HG03103 (cell line): ENCODE results near the gene LOX.

Source experiments
- ATAC-seq: cut with Tn5 transposase; IDR thresholded peaks from one replicate; pipeline ENCODE4 v1.9.1; 2021; ENCODE audit warnings: low read depth; ENCODE audit not compliant: unreplicated experiment

Gene LOX, protein sequence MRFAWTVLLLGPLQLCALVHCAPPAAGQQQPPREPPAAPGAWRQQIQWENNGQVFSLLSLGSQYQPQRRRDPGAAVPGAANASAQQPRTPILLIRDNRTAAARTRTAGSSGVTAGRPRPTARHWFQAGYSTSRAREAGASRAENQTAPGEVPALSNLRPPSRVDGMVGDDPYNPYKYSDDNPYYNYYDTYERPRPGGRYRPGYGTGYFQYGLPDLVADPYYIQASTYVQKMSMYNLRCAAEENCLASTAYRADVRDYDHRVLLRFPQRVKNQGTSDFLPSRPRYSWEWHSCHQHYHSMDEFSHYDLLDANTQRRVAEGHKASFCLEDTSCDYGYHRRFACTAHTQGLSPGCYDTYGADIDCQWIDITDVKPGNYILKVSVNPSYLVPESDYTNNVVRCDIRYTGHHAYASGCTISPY

GRCh38 chr5:122078116-122079110, at the start of gene LOX:
Gene LOX (minus strand): TSS chr5:122078259. CDS start chr5:122077985, 274 bp downstream.
- ATAC-seq: no peak

DNA sequence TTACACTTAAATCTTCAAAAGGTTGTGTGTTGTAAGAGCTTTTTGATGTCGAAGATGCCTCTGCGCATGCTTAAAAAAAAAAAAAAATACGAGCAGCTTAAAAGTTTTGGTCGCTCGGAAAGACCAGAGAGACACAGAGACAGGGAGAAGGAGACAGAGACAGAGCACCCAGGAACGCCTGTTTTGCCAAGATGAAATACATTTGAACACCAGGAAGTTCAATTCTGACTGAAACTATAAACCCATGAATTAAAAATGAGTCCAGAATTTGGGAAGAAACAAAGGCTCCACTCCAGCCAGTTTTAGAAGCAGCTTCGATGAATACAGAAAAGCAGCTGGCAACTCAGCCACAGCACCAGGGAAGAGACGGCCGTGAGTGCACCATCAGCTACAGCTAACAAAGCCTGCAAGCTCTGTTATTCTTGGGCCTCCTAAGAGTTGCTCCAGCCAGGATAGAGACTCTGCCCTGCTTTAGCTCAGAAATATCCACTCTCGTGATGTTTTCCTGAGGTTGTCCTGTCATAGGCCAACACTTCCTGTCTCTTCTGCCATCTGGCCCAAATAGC, 48.8 kb upstream of the LOX start:
- ATAC-seq: no peak

DNA sequence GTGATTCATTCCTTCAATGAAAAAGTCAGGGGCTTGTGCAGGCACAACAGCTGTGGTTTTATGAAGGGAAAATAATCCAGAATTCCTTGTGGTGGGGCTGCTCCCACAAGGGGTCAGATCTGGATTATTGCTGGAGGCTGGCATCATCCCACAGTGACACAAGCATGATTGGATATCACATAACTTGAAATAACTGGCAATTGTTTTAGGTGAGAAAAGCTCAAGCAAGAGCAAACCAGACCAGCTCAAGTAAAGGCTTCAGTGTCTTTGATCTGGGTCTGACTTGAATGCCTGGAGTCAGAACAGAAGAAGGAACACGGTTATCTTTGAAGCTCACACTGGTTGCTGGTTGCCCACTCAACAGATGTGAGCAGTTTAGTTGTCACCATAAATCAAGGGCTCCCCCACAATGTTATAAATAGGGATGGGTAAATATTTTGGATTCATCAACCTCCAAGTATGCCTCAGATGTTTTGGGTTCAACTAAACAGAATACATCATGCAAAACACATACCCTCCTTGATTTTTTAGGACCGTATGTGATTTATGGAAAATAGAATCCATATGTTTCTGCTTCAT, 48.2 kb upstream of the LOX start:
- ATAC-seq: no peak

GRCh38 chr5:122124766-122125165, 46.7 kb upstream of the LOX start:
- no peak for ATAC-seq

GRCh38 chr5:122121479-122122465, 43.7 kb upstream of the LOX start:
- no peak for ATAC-seq

DNA sequence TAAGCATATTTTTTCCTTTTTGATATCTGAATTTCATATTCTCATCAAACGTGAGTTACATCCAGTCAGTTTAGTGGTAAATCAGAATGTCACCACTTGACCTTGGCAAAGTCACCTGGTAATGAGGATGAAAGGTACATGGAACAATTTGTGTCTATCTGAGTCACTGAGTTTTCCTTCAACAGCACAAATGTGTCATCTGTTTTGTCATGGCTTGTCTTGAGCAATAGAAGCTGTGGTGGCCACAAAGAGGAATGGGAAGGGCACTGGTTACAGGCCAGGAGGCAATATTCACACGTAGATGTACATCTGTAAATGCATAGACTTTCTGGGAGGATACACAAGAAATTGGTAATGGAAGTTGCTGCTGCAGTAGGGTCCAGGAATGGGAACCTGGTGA, 42.9 kb upstream of the LOX start:
- no peak for ATAC-seq

GRCh38 chr5:122120493-122120892, 42.4 kb upstream of the LOX start:
- ATAC-seq: no peak

GRCh38 chr5:122119205-122119604, 41.1 kb upstream of the LOX start:
- no peak for ATAC-seq

GRCh38 chr5:122118356-122118948, 40.4 kb upstream of the LOX start:
- ATAC-seq: no peak

DNA sequence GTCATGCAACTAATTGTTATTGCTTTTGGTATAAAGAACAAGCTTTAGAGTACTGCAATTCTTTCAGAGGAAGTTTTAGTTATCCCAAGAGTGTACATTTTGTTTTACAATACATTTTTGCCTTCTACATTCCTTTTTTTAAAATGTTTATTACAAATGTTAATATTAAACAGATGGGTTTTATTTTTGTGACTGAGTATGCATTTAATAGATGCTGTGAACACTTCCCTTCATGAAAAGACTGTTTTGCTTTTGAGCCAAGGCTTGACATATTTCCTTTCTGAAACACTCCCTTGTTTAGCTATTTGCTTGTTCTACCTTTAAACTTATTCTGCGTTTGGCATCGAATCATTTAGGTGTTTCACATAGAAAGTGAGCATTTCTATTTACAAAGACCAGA, 36.4 kb upstream of the LOX start:
- ATAC-seq: no peak

- no peak for ATAC-seq
These were observed 34.9 kb upstream of the LOX start for GRCh38 chr5:122112733-122113558.

GRCh38 chr5:122112063-122112462, 34.0 kb upstream of the LOX start:
- no peak for ATAC-seq

DNA sequence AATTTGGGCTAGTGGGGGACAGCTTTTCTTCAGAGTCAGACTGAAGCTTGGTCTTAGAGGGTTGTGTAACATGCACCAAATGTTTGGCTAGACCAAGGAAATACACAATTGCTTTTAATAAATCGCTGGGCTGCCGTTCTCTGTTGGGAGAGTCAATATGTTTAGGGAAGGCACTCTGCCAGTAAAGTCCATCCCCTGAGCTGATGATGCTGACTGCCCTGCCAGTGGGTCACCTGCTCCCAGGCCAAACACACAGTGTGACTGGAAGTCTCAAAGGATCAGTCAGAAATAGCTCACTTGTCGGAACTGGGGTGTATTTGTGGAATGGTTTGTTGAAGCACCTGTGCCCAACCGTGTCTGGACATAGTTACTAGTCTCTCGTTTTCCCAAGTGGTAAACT, 33.4 kb upstream of the LOX start:
- no peak for ATAC-seq

DNA sequence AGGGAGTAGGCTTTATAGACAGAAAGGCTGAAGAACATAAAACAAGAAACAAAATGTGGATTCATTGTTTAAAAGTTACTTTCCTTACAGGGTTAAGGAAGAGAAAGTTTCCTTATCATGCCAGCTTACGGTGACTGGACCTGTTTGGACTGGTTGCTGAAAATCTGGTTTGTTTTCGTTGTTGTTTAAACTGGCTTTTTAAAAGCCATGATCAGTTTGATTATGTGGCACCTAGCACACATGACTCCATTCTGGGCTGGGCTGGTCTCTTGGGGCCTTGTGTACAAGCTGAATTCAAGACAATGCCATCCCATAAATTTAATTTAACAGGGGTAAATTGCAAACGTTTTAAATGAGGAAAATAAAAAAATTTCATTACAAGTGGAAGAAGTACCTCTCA, 32.9 kb upstream of the LOX start:
- no peak for ATAC-seq

DNA sequence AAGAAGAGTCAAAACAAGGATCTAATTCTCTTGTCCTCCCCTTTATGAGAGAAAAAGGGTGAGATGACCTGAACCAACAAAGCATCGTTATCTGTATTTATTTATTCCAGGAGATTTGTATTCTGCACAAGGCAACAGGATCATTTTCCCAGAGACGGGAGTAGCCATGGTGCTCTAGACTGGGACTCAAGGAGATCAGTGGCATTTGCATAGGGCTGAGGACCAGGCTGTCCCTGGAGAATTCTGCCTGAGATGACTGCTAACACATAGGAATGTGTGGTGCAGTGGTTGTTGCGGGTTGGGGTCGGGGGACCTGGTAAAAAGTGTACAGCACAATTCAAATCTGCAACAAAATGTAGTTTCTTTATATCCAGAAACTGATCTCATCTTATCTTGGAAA, 29.0 kb upstream of the LOX start:
- no peak for ATAC-seq

GRCh38 chr5:122105909-122106308, 27.9 kb upstream of the LOX start:
- ATAC-seq: no peak

DNA sequence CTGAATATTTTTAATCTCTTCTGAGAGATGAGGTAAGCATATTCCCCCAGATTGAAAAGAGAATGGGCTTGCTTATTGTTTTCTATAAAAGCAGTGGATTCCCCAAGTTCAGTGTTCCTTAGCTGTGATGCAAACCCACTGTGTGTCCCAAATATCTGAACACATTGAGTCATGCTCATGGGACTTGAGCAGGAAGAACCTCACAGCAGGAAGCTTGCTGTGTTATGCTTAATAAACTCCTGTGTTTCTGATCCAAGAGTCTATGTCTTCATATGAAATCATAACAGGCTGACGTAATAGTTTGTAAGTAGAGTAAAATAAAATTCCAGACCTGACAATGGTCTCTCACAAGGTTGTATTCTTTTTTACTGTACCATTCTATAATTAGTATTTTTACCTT, 24.8 kb upstream of the LOX start:
- no peak for ATAC-seq

DNA sequence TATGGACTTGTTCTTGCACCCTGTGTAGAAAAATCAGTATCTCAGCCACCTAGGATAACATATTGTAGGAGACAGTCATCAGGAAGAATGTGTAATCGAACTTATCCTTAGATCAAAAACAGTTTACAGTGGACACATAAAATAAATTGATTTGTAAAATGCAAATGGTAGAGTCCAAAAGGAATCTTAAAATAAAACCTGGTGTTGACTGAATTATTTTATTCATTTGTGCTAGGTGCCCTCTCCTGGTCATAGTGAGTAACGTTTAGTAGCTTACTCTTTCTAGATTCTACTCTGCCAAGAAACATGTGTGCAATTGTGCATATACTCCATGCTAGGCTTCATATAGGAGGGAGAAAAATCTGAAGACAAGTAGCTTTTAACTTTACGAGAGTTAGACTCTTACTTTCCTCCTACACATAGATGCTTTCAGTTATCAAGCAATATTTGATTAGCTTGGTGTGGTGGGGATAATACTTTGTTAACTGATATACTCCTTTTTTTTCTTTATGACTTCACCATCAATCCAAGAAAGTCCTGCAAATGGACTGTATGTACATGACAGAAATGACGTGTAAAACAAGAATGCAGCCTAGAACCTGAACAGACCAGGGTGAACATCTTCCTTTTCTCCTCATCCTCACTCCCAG, 23.7 kb upstream of the LOX start:
- ATAC-seq: peak; percentile 70
